NCI-H345 (cell line): Measurements from ENCODE around the gene NFKBIA.
"Not testable (repeated sequence)": the region's sequence is repeated elsewhere in the genome, so short reads cannot be mapped to it uniquely, and the experiment has no call there.

Experiments
- DNase-seq: peaks from one replicate; lab custom pipeline; 2025; lab: John Stamatoyannopoulos, UW

The NFKBIA gene, protein sequence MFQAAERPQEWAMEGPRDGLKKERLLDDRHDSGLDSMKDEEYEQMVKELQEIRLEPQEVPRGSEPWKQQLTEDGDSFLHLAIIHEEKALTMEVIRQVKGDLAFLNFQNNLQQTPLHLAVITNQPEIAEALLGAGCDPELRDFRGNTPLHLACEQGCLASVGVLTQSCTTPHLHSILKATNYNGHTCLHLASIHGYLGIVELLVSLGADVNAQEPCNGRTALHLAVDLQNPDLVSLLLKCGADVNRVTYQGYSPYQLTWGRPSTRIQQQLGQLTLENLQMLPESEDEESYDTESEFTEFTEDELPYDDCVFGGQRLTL

DNA sequence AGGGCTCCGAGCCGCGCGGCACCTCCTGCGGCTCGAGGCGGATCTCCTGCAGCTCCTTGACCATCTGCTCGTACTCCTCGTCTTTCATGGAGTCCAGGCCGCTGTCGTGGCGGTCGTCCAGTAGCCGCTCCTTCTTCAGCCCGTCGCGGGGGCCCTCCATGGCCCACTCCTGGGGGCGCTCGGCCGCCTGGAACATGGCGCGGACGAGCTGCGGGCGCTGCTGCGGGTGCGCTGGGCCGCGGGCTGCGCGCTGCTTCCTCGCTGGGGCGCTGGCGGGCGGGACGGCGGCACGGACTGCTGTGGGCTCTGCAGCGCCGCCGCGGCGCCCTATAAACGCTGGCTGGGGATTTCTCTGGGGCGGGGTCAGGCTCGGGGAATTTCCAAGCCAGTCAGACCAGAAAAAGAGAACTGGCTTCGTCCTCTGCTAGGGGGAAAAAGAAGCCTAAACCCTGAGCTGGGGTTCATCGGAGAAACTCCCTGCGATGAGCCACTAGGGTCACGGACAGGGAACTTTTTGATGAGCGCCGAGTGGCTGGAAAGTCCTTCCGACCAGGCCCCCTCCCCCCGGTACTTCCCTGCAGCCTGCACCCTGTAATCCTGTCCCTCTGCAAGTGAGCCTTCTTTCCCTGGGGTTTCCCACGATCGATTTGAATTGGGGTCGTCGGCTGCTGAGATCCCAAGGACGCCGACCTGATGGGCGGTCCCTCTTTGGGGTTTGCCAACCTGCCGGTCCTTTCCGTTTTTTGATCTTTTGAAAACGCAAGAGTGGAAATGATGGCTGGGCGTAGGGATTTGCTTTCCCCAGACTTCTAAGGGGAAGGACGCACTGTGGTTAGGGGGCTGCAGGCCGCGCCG lies at the start of gene NFKBIA:
NFKBIA (minus strand) TSS at position 301 of the 855 bp plus-strand sequence; CDS start at position 196, 105 bp downstream.
- DNase-seq: peak; percentile 85

DNA sequence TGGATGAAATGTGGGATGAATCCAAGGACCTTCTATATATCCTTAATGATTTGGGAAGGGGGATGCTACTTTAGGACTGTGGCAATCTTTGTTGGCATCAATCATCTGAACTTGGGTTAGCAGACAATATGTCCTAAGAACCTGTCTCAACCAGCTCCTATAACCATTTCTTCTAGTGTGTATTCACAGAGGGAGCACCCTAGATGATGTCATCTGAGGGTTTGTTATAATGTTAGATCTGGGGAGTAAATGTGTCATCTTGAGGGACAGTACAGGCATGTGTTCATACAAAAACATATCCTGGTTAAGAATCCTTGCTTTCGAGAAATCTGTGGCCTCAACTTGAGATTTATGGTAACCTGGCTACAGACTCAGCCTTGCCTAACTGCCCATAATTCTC lies 41.9 kb upstream of the NFKBIA start:
- DNase-seq: no peak

DNA sequence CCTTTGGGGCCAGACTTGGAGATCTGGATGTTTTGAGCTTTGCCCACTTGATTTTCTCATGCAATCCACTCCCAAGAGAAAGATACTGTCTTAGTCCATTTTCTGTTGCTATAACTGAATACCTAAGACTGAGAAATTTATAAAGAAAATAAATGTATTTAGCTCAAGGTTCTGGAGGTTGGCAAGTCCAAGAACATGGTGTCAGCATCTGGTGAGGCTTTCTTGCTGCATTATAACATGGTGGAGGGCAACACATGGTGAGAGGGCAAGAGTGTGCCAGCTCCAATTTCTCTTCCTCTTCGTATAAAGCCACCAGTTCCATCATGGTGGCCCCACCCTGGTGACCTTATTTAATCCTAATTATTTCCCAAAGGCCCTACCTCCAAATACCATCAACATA lies 39.6 kb upstream of the NFKBIA start:
- DNase-seq: no peak

DNA sequence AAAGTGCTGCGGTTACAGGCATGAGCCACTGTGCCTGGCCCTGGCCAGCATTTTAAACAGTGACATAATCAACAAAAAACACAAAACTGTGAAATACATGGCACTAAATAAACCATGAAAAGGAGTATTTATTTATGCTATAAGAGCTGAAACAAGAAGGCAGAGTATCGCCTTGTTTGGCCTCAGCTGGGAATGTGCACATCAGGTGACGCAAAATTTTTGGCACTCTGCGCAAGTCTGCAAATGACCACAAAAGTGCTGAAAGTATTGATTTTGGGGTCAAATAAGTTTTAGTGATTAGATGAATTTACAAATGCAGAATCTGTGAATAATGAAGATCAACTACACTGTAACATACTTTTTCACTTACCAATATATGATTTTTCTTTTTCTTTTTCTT lies 36.6 kb upstream of the NFKBIA start:
- no peak for DNase-seq

DNA sequence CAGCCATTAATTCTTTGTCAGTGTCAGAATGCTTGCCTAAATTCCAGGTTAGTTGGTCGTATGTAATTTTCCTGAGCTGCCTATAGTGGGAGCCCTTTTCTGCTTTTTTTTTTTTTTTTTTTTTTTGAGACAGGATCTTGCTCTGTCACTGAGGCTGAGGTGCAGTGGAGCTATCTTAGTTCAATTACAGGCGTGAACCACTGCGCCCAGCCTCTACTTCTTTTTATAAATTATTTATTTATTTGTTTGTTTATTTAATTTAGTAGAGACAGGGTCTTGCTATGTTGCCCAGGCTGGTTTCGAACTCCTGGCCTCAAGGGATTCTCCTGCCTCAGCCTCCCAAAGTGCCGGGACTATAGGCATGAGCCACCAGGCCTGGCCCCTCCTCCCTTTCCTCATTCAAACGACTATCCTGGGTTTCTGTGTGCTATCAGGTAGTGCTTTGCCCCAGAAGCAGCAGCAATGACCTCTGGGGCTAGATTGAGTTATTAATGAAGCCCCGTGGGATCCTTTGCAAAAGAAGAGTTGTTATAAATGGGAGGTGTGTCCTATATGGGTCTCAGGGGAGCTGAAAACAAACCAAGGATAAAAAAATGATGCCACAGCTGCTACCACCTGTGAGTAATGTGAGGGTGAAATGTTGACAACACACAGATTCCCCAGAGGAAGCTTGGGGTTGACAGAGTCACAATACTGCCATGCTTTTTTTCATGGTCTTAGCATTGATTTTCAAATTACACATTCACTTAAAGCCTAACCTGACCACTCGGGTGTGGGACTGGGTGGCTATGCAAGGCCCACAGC lies 34.6 kb upstream of the NFKBIA start:
- DNase-seq: no peak

DNA sequence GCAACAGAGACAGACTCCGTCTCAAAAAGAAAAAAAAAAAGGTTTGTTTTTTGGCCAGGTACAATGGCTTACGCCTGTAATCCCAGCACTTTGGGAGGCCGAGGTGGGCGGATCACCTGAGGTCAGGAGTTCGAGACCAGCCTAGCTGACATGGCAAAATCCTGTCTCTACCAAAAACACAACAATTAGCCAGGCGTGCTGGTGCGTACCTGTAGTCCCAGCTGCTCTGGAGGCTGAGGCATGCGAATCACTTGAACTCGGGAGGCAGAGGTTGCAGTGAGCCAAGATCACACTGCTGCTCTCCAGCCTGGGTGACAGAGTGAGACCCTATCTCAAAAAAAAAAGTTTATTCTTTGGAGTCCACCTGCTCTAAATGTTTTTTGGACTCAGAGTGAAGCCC lies 33.9 kb upstream of the NFKBIA start:
- DNase-seq: not testable (repeated sequence)

DNA sequence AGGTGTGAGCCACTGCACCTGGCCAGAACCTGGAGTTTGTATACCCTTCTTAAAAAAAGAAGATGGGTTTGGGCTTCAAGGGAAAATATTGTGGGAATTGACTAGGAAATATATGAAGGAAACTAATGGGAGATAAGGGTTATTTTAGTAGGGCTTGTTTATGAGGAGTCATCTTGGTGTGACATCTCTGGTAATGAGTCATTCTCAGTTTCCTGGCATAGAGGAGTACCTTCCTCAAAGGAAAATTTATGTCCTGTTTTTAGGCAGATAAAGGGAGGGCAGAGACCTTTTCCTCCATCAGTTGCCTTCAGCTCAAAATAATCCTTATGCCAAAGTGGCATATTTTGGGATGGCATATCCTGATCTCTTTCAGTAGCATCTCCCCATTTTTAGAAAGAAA lies 30.6 kb upstream of the NFKBIA start:
- DNase-seq: no peak

DNA sequence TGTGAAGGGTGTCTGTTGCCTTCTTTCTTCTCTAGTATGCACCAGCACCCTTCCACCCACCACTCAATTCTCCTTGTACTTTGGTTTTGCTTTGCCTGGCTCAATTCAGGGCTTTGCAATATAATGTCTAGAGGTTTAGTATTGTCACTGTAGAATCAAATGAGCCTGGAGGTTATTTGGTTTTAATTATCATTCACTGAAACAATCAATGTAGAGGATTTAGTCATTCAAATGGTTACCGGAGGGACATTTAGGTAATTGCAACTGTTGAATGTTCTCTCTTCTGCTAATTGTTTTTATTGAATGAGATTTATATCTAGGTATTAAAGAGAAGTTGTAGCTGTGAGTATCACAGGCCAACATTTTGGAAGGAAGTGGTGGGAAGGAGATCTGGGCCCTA lies 29.3 kb upstream of the NFKBIA start:
- DNase-seq: no peak

DNA sequence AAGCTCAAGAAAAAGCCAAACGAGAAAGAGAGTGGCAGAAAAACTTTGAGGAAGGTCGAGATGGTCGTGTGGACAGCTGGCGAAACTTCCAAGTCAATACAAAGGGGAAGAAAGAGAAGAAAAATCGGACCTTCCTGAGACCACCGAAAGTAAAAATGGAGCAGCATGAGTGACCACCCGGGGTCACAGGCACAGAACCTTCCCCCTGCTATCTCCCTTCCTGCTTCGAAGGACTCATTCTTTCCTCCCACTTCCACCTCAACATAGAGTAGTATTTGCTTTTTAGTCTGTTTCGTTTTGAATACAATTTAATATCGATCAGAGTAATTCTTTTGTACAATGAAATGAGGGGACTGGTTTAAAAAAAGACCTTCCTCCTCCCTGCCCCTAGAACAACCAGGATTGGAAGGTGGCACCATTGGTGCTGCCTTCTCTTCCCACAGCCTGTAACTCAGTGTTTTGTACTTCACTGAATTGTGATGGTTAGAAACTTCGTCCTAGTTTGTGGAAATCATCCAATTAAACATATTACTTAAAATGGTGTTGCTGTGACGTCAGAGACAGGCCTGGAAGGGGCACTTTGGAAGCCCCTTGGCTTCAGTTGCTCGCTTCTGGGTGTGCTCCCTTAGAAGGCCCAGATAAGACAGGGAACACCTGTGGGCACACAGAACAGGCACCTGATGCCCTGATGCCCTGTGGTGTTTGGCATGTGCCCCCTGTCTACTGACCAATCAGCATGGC lies 26.1 kb upstream of the NFKBIA start:
- no peak for DNase-seq

DNA sequence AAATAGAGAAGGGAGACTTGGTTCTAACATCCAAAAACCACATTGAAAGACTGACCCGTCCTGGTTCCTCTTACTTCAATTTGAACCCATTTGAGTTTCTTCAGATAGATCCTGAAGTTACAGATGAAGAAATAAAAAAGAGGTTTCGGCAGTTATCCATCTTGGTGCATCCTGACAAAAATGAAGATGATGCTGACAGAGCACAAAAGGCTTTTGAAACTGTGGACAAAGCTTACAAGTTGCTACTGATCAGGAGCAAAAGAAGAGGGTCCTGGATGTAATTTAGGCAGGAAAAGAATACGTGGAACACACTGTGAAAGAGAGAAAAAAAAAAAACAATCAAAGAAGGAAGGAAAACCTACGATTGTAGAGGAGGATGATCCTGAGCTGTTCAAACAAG lies 25.4 kb upstream of the NFKBIA start:
- no peak for DNase-seq

DNA sequence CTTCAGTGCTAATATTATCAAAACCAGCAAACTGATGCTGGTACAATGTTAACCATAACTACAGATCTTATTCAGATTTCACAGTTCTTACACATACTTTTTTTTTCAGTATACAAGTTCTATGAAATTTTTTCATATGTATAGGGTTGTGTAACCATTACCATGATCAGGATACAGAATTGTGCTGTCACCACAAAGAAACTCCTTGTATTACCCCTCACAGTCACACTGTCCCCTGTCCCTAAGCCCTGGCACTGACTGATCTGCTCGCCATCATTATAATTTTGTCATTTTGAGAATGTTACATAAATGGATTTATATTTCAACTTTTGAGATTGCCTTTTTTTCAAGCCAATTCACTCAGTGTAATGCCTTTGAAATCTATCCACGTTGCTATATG lies 21.3 kb upstream of the NFKBIA start:
- no peak for DNase-seq

DNA sequence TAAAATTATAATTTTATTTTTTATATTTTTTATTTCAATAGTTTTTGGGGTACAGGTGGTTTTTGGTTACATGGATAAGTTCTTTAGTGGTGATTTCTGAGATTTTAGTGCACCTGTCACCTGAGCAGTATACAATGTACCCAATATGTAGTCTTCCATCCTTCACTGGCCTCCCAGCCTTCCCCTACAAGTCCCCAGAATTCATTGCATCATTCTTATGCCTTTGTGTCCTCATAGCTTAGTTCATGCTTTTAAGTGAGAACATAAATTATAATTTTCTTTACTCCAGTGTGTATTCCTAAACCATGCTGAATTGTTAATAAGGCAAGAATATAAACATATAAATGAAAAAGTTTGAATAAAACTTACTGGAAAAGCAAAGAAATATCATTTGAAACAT lies 19.1 kb upstream of the NFKBIA start:
- DNase-seq: no peak

DNA sequence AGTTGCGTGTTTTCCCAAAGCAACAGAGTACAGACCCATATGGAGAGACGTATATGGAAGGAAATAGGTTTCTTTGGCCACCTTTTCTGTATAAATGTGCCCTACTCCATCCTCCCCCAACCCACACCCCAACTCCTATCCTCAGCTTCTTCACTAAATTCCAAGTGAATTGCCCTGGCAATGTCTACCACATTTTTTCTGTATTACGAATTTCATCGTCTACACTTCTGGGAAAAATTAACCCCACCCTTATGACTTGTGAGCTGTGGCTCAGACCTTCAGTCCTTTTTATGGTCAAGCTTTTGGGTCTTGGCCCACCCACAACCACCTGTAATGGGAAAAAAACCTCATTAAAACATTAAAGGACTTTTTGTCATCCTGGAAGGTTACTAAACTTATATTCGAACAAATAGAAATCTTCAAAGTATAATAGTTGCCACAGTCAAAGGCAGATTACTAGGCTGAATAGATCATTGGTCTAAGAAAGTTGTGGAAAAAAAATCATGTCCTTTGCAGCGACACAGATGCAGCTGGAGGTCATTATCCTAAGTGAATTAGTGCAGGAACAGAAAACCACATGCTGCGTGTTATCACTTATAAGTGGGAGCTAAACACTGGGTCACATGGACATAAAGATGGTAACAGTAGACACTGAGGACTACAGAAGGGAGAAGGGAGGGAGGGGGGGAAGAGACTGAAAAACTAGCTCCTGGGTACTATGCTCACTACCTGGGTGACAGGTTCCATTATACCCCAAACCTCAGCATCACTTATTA lies 15.7 kb upstream of the NFKBIA start:
- no peak for DNase-seq

DNA sequence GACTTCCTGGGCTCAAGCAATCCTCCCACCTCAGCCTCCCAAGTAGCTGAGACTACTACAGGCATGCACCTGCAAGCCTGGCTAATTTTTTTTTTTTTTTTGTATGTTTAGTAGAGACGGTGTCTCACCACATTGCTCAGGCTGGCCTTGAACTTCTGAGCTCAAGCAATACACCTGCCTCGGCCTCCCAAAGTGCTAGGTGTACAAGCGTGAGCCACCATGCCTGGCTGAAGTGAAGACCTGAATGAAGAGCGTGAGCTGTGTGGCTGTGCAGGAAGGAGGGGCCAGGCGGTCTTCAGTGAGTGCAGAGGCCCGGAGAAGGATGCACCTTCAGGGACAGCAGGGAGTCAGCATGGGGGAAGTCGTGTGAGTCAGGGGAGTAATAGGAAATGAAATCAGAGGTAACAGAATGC lies 14.9 kb upstream of the NFKBIA start:
- DNase-seq: no peak

DNA sequence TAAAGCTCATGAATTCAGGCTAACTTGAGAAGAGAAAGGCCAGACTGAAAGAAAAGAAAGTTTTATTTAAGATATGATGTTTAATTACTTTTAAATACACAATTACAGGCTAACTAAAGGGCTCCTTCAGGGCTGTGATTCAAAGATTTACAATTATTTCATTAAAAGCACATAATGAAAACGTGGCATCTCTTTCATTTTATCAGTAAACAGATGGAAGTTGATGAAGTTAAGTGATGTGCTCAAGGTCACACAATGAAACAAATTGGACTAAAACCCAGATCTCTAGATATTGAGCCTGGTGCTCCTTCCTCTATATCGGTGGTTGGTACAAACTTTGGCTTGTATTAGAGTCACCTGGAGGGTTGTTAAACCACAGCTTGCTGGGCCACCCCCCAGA lies 13.5 kb upstream of the NFKBIA start:
- DNase-seq: no peak

DNA sequence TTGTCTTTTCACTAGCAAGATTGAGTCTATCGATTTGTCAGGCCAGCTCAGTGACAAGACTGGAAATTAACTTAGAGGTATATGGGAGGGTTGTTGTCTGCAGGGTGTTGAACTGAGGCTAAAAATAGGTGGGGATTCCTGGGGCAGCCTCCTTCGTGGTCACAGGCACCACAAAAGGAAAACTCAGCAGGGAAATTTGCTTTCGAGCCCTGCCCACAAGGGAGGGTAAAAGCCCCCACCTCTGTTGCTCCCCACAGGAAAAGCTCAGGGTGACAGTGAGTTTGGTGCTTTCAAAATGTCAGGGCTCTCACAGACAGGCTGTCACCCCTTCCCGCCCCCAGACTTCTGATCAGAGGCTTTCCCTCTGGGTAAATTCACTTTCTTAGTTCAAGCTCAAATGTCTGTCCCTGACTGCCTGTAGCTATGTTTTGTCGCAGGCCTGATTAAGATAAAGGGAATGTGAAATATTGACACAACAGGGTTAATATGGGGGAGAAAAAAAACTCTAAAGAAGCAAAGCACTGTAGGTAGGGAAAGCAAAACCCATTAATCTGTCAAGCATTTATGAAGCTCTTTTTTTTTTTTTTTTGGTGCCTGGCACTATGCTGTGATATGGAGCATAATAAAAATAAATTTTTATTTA lies 11.7 kb upstream of the NFKBIA start:
- DNase-seq: no peak

DNA sequence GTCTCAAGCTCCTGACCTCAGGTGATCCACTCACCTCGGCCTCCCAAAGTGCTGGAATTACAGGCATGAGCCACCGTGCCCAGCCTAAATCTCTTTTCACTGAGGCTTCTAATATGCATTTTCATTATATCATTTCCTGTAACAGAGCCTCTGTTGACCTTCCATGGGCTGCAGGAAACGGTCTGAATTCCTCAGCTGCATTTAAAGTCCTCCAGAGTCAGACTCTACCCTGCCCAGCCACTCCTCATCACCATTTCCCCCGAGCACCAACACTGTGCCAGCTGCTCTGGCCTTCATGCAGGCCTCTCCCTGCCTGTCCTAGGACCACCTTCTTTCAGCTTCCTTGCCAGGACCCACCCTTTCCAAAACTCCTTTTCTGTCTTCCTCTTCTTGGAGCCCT lies 9.8 kb upstream of the NFKBIA start:
- DNase-seq: no peak

DNA sequence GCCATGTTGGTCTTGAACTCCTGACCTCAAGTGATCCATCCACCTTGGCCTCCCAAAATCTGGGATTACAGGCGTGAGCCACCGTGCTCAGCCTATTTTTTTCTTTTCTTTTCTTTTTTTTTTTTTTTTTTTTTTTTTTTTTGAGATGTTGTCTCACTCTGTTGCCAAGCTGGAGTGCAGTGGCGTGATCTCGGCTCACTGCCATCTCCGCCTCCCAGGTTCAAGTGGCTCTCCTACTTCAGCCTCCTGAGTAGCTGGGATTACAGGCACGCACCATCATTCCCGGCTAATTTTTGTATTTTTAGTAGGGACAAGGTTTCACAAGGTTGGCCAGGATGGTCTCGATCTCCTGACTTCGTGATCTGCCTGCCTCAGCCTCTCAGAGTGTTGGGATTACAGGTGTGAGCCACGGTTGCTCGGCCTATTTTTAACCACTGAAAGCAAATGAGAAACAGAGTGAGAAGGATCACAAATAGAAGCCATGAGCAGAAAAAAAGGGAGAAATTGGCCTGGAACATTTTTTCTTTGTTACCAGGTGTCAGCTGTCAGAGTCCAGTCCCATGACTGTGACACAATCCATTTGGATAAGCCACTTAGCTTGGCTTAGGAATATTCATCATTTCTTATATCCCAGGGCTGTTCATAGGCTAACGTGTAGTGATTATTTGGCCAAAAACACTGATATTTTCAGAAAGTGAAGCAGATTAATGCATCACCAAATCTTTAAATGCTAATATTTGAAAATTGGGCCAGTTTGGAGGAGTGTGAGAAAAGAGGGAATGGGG lies 7.9 kb upstream of the NFKBIA start:
- peak; percentile 30 for DNase-seq

DNA sequence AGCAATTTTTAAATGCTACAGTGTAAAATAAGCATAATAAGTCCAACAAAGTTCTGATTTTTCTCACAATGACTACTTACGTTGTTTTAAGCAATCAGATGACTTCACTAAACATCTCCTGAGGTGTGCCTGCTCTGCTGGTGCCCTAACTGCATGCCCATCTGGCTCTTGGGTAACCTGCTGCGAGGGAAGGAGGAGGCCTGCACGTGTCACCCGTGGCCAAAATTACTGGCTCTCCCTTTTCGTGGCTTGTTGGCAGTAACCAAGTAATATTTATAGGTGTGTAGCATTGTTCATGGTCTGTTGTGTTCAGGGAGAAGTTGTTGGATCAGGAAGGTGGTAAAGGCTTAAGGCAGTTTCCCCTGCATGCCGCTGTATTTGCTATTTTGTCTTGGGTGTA lies 6.3 kb upstream of the NFKBIA start:
- DNase-seq: no peak

DNA sequence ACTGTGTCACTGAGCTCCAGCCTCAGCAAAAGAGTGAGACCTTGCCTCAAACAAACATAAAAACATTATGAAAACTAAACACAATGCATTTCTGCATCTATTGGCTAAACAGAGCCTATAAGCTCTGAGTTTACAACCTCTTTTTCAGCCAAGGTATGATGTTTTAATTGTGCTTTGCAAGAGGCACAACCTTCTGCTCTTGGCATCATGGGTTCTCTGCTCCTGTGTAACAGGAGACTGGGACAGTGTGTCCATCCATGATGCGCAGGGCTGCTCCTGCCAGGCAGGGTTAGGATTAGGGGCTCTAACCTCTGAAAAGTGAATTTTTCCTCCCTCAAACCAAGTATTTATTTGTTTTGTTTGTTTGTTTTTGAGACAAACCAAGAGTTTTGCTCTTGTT lies 5.0 kb upstream of the NFKBIA start:
- DNase-seq: no peak
